ENCODE data around the gene SUGCT. TPM values are rescaled to one million over a fixed set of nuclear protein-coding genes. Genes with fewer than 3 reads are reported as not detected.
"Not testable (repeated sequence)": the region's sequence is repeated elsewhere in the genome, so short reads cannot be mapped to it uniquely, and the experiment has no call there.

Gene SUGCT
- total RNA-seq, 1 donor from 2014 or later, result 9.8 TPM

- Mint-ChIP-seq H3K27me3 (ENCODE audit: low read depth) (no peaks in the 10 kb centered on the region), H3K9me3 (no peaks in the 10 kb centered on the region)
Measured at GRCh38 chr7:40619647-40620046, 484.8 kb downstream of the SUGCT start.

DNA sequence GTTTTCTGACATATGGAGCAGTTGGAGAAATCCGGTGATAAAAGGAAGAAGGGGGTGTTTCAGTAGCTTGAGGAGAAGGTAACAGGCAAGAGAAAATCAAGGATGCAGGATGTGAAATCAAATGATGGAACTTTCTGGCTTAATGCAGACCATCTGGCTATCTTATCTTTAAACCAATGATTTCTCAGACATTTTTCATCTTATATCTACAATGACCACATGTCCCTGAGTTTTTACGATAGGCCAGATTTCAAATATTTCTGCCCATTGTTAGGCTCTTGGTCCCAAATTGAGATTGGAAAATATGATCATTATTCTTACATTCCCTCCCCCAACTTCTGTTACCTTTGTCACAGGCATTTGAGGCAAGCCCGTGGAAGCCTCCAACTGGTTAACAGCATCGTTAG, 486.8 kb downstream of the SUGCT start:
- Mint-ChIP-seq H3K4me3 (no peak overlapping the region), H3K27me3 (ENCODE audit: low read depth) (no peaks in the 10 kb centered on the region), H3K4me1 (peaks cover 70% of the 10 kb centered on the region), H3K9me3 (no peaks in the 10 kb centered on the region), H3K36me3 (no peaks in the 10 kb centered on the region), H3K27ac (peak overlapping the region; percentile 79)
- TF ChIP-seq CTCF (IDR thresholded peaks at IDR 0.05; ENCODE audit: unreplicated experiment), result no peak
- no peak for DNase-seq (ENCODE audit: low spot score in 2 of 2, unreplicated experiment in 2 of 2)

More at GRCh38 chr7:40619647-40620046, 484.8 kb downstream of the SUGCT start:
- no peak for DNase-seq (ENCODE audit: low spot score in 2 of 2, unreplicated experiment in 2 of 2)
- peaks cover 54% of the 10 kb centered on the region for H3K4me1 Mint-ChIP-seq
- H3K27ac Mint-ChIP-seq, result peak overlapping the region; percentile 54
- no peaks in the 10 kb centered on the region for H3K36me3 Mint-ChIP-seq
- H3K4me3 Mint-ChIP-seq, result no peak overlapping the region
- TF ChIP-seq CTCF (IDR thresholded peaks at IDR 0.05; ENCODE audit: unreplicated experiment), result no peak

DNA sequence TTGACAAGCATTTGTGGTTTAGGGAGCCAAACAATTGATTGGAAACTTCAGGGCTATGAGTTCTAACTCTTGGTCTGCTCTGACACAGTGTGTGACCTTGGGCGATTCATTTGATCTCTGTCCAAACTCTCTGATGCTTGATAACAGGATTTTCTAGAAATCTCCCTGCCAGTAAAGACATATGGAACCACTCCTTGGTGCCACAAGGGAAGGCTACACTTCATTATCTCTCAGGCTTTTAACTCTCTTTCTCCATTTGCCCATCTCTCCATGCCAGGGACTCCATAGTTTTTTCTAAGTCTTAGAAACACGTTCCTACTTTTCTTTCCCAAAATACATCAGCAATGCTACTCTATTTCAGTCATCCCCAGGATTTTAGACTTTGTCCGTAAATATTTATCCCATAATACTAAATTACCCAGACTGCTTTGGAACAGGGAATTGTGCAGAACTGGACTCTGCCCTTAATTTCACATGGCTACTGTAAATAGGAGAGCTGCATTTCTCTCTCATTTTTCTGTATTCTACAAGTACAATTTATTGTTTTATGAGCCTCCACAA, 488.2 kb downstream of the SUGCT start:
- H3K27me3 Mint-ChIP-seq (ENCODE audit: low read depth), result no peaks in the 10 kb centered on the region

GRCh38 chr7:40623863-40624262, 489.1 kb downstream of the SUGCT start:
- no peaks in the 10 kb centered on the region for H3K36me3 Mint-ChIP-seq
- peak overlapping the region; percentile 85 for H3K27ac Mint-ChIP-seq
- H3K9me3 Mint-ChIP-seq, result peaks cover 3% of the 10 kb centered on the region
- DNase-seq (ENCODE audit: low spot score in 2 of 2, unreplicated experiment in 2 of 2), result no peak
- no peak for TF ChIP-seq CTCF (IDR thresholded peaks at IDR 0.05; ENCODE audit: unreplicated experiment)
- no peaks in the 10 kb centered on the region for H3K27me3 Mint-ChIP-seq (ENCODE audit: low read depth)
- no peak overlapping the region for H3K4me3 Mint-ChIP-seq
- peaks cover 61% of the 10 kb centered on the region for H3K4me1 Mint-ChIP-seq

More for the DNA sequence above, 488.2 kb downstream of the SUGCT start:
- Mint-ChIP-seq H3K36me3 (no peaks in the 10 kb centered on the region), H3K9me3 (peaks cover 3% of the 10 kb centered on the region), H3K4me3 (no peak overlapping the region), H3K4me1 (peaks cover 66% of the 10 kb centered on the region), H3K27ac (peak overlapping the region; percentile 68)
- TF ChIP-seq CTCF (IDR thresholded peaks at IDR 0.05; ENCODE audit: unreplicated experiment), result no peak
- DNase-seq (ENCODE audit: low spot score in 2 of 2, unreplicated experiment in 2 of 2), result no peak

DNA sequence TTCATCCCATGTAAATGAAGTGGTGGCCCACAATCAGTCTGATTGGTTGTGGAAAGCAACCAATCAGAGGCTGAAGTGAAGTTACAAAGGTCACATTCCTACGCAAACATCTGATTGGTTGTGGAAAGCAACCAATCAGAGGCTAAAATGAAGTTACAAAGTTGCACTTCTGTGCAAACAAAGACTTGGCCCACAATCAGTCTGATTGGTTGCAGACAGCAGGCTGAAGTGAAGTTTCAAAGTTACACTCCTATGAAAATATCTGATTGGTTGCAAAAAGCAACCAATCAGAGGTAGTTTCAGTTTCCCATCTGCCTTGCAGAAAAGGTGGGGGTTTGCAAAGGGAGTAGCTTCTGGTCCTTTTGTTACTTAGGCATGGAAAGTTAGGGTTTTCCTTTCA, 492.6 kb downstream of the SUGCT start:
- DNase-seq (ENCODE audit: low spot score in 2 of 2, unreplicated experiment in 2 of 2); H3K4me3 Mint-ChIP-seq; H3K36me3 Mint-ChIP-seq; H3K9me3 Mint-ChIP-seq; H3K27ac Mint-ChIP-seq; H3K27me3 Mint-ChIP-seq (ENCODE audit: low read depth): not testable (repeated sequence)
- peaks cover 52% of the 10 kb centered on the region for H3K4me1 Mint-ChIP-seq

DNA sequence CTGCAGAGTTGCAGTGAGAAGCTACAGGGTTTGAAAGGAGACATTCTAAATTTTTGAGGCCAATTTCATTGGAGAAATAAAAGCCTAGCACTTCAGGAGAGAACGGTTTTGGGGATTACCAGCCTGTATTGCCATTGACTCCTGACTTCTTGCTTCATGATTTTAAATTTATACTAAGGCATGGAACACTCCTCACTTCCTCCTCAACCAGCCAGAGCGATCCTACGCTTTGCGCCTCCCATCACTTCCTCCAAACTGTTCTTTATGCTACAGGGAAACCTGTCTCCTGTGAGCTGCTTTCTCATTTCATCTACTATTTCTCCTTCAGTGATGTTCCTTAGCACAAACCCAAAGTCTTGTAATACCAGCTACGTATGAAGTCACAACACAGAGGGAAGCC, 495.1 kb downstream of the SUGCT start:
- H3K27ac Mint-ChIP-seq, result no peak overlapping the region
- no peak for TF ChIP-seq CTCF (IDR thresholded peaks at IDR 0.05; ENCODE audit: unreplicated experiment)
- no peaks in the 10 kb centered on the region for H3K36me3 Mint-ChIP-seq
- H3K27me3 Mint-ChIP-seq (ENCODE audit: low read depth), result no peaks in the 10 kb centered on the region
- DNase-seq (ENCODE audit: low spot score in 2 of 2, unreplicated experiment in 2 of 2), result no peak
- no peak overlapping the region for H3K4me3 Mint-ChIP-seq
- peaks cover 30% of the 10 kb centered on the region for H3K4me1 Mint-ChIP-seq
- peaks cover 3% of the 10 kb centered on the region for H3K9me3 Mint-ChIP-seq

Data from mesothelial cell of epicardium (in vitro differentiated cells).